ENCODE data around the gene TGFB1I1. TPM values are rescaled to one million over a fixed set of nuclear protein-coding genes. Genes with fewer than 3 reads are reported as not detected.

Gene TGFB1I1
- total and polyA plus RNA-seq, 2 donors (not counting 1 experiment from before 2014, with no cell fraction given) = 0.16 to 4.0 TPM

DNA sequence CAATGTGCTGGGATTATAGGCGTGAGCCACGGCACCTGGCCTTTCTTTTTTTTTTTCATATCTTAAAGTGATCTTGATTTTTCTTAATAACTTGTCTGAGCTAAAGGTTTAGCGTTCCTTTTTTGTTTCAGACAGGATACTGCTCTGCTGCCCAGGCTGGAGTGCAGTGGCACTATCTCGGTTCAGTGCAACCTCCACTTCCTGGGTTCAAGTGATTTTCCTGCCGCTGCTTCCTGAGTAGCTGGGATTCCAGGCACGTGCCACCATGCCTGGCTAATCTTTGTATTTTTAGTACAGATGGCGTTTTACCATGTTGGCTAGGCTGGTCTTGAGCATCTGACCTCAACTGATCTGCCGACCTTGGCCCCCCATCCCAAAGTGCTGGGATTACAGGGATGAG is 32.2 kb downstream of the TGFB1I1 start:
- Histone ChIP-seq H3K27ac (ENCODE audit: low read length in 2 of 2) (peak overlapping the region in 1 of 2 donors; percentile 23), H3K9me3 (ENCODE audit: control extremely low read depth in 1 of 3, control insufficient read depth in 2 of 3, insufficient read depth in 1 of 3, low read length in 2 of 3) (no peaks in the 10 kb centered on the region), H3K4me2 (replicated peaks; ENCODE audit: low read depth, low read length, poor library complexity, severe bottlenecking) (no peak overlapping the region), H3K27me3 (replicated peaks in 1 of 4; ENCODE audit: control extremely low read depth in 1 of 4, control insufficient read depth in 3 of 4, insufficient read depth in 4 of 4, low read length in 3 of 4) (no peaks in the 10 kb centered on the region), H4K20me1 (ENCODE audit: control insufficient read depth, insufficient read depth, low read length, poor library complexity, severe bottlenecking) (no peaks in the 10 kb centered on the region), H3K36me3 (replicated peaks in 1 of 2; ENCODE audit: control extremely low read depth in 1 of 2, control insufficient read depth in 1 of 2, extremely low read depth in 1 of 2, insufficient read depth in 2 of 2, low read length in 1 of 2) (peaks cover 0 to 8% of the 10 kb centered on the region in 2 experiments), H3K4me3 (ENCODE audit: control extremely low read depth in 1 of 5, extremely low read depth in 1 of 5, insufficient read depth in 1 of 5, low read depth in 2 of 5, low read length in 4 of 5) (no peak overlapping the region), H3K79me2 (ENCODE audit: control insufficient read depth, insufficient read depth, low read length) (peaks cover 21% of the 10 kb centered on the region), H2AFZ (ENCODE audit: insufficient read depth, low read depth, low read length, poor library complexity, severe bottlenecking) (no peak overlapping the region), H3K9ac (ENCODE audit: low read length) (no peak overlapping the region), H3K4me1 (ENCODE audit: control insufficient read depth in 2 of 2, insufficient read depth in 2 of 2, low read length in 2 of 2) (peaks cover 24 to 26% of the 10 kb centered on the region in 2 donors)
- Mint-ChIP-seq H3K9me3 (ENCODE audit: insufficient read depth) (no peaks in the 10 kb centered on the region), H3K4me3 (no peak overlapping the region), H3K4me1 (peaks cover 33% of the 10 kb centered on the region), H3K27me3 (no peaks in the 10 kb centered on the region), H3K27ac (peak overlapping the region; percentile 26)
- POLR2A ChIA-PET = interaction anchor here (0.7 kb wide), 1 partner anchor 346 kb away, joined by 4 read pairs; no protein-coding TSS in a partner anchor
- WGBS (ENCODE audit: insufficient coverage) = 28% methylated on average over 6 of the region's 8 CpGs
- CTCF ChIA-PET = no interaction called here
- no peak for TF ChIP-seq EZH2 (IDR thresholded peaks at IDR 0.05; ENCODE audit: borderline replicate concordance, insufficient read depth, low read depth, low read length, poor library complexity, severe bottlenecking)
- TF ChIP-seq, protein P1, sequence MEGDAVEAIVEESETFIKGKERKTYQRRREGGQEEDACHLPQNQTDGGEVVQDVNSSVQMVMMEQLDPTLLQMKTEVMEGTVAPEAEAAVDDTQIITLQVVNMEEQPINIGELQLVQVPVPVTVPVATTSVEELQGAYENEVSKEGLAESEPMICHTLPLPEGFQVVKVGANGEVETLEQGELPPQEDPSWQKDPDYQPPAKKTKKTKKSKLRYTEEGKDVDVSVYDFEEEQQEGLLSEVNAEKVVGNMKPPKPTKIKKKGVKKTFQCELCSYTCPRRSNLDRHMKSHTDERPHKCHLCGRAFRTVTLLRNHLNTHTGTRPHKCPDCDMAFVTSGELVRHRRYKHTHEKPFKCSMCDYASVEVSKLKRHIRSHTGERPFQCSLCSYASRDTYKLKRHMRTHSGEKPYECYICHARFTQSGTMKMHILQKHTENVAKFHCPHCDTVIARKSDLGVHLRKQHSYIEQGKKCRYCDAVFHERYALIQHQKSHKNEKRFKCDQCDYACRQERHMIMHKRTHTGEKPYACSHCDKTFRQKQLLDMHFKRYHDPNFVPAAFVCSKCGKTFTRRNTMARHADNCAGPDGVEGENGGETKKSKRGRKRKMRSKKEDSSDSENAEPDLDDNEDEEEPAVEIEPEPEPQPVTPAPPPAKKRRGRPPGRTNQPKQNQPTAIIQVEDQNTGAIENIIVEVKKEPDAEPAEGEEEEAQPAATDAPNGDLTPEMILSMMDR (IDR thresholded peaks at IDR 0.05) = no peak
- no peak for DNase-seq
- intact Hi-C loops (cut with micrococcal nuclease) = no loop called here
- ATAC-seq (ENCODE audit: low read depth) = no peak

GRCh38 chr16:31505483-31505882 is 33.5 kb downstream of the TGFB1I1 start:
- Histone ChIP-seq H3K27ac (ENCODE audit: low read length in 2 of 2) (peak overlapping the region in 1 of 2 donors; percentile 67), H3K4me2 (replicated peaks; ENCODE audit: low read depth, low read length, poor library complexity, severe bottlenecking) (no peak overlapping the region), H3K79me2 (ENCODE audit: control insufficient read depth, insufficient read depth, low read length) (peaks cover 20% of the 10 kb centered on the region), H3K27me3 (replicated peaks in 1 of 4; ENCODE audit: control extremely low read depth in 1 of 4, control insufficient read depth in 3 of 4, insufficient read depth in 4 of 4, low read length in 3 of 4) (no peaks in the 10 kb centered on the region), H4K20me1 (ENCODE audit: control insufficient read depth, insufficient read depth, low read length, poor library complexity, severe bottlenecking) (no peaks in the 10 kb centered on the region), H3K36me3 (replicated peaks in 1 of 2; ENCODE audit: control extremely low read depth in 1 of 2, control insufficient read depth in 1 of 2, extremely low read depth in 1 of 2, insufficient read depth in 2 of 2, low read length in 1 of 2) (peaks cover 0 to 3% of the 10 kb centered on the region in 2 experiments), H3K9ac (ENCODE audit: low read length) (no peak overlapping the region), H3K9me3 (ENCODE audit: control extremely low read depth in 1 of 3, control insufficient read depth in 2 of 3, insufficient read depth in 1 of 3, low read length in 2 of 3) (no peaks in the 10 kb centered on the region), H2AFZ (ENCODE audit: insufficient read depth, low read depth, low read length, poor library complexity, severe bottlenecking) (no peak overlapping the region), H3K4me1 (ENCODE audit: control insufficient read depth in 2 of 2, insufficient read depth in 2 of 2, low read length in 2 of 2) (peaks cover 32 to 33% of the 10 kb centered on the region in 2 donors), H3K4me3 (ENCODE audit: control extremely low read depth in 1 of 5, extremely low read depth in 1 of 5, insufficient read depth in 1 of 5, low read depth in 2 of 5, low read length in 4 of 5) (no peak overlapping the region)
- intact Hi-C loops (cut with micrococcal nuclease) = no loop called here
- ATAC-seq (ENCODE audit: low read depth) (no peak), DNase-seq (no peak)
- H3K4me1 Mint-ChIP-seq = peaks cover 42% of the 10 kb centered on the region
- no peaks in the 10 kb centered on the region for H3K9me3 Mint-ChIP-seq (ENCODE audit: insufficient read depth)
- CTCF ChIA-PET = no interaction called here
- no peak for TF ChIP-seq EZH2 (IDR thresholded peaks at IDR 0.05; ENCODE audit: borderline replicate concordance, insufficient read depth, low read depth, low read length, poor library complexity, severe bottlenecking)
- TF ChIP-seq, protein P1 (IDR thresholded peaks at IDR 0.05) = no peak
- POLR2A ChIA-PET = no interaction called here
- H3K27ac Mint-ChIP-seq = no peak overlapping the region
- no peaks in the 10 kb centered on the region for H3K27me3 Mint-ChIP-seq
- no peak overlapping the region for H3K4me3 Mint-ChIP-seq
- WGBS (ENCODE audit: insufficient coverage) = no CpG with 5 or more reads among the region's 4 CpGs
